HG03571 (cell line): ENCODE results near the gene PNPO.

Experiments
- ATAC-seq: cut with Tn5 transposase; IDR thresholded peaks from one replicate; pipeline ENCODE4 v1.9.1; 2021; ENCODE audit not compliant: unreplicated experiment

The PNPO gene

GRCh38 chr17:47949197-47949759, 7.9 kb downstream of the PNPO start:
- peak; percentile 49 for ATAC-seq

- no peak for ATAC-seq
Observed at GRCh38 chr17:47949946-47950345, 8.6 kb downstream of the PNPO start.

GRCh38 chr17:47950448-47950847, 9.1 kb downstream of the PNPO start:
- no peak for ATAC-seq

- no peak for ATAC-seq
Observed at GRCh38 chr17:47952171-47953021, 11.0 kb downstream of the PNPO start.

- ATAC-seq = no peak
Observed at GRCh38 chr17:47953909-47954308, 12.5 kb downstream of the PNPO start.

- no peak for ATAC-seq
Observed at GRCh38 chr17:47955497-47956461, 14.4 kb downstream of the PNPO start.

GRCh38 chr17:47956791-47957590, 15.6 kb downstream of the PNPO start:
- ATAC-seq = no peak

GRCh38 chr17:47957591-47958490, 16.5 kb downstream of the PNPO start, which contains the start of gene PRR15L:
PRR15L (minus strand) TSS chr17:47957883; CDS start chr17:47953234, 4,649 bp downstream.
- ATAC-seq = no peak

- ATAC-seq = no peak
Observed at GRCh38 chr17:47959825-47960655, 18.7 kb downstream of the PNPO start.

GRCh38 chr17:47961406-47961805, 20.0 kb downstream of the PNPO start:
- ATAC-seq = no peak

GRCh38 chr17:47962901-47963300, 21.5 kb downstream of the PNPO start:
- ATAC-seq = no peak

- ATAC-seq = no peak
Observed at GRCh38 chr17:47964856-47965255, 23.5 kb downstream of the PNPO start.

- no peak for ATAC-seq
Observed at GRCh38 chr17:47966079-47966519, 24.7 kb downstream of the PNPO start.

- ATAC-seq = no peak
Observed at GRCh38 chr17:47967607-47968252, 26.4 kb downstream of the PNPO start.

- ATAC-seq = no peak
Observed at GRCh38 chr17:47968836-47969235, 27.5 kb downstream of the PNPO start.

- ATAC-seq = no peak
Observed at GRCh38 chr17:47969930-47970724, 28.8 kb downstream of the PNPO start.
